BE2C (cell line): ENCODE results near the gene APPBP2.
"Not testable (repeated sequence)": the region's sequence is repeated elsewhere in the genome, so short reads cannot be mapped to it uniquely, and the experiment has no call there.

Experiments
- DNase-seq: peaks from one replicate; pipeline ENCODE4 v3.0.0-alpha.2; 2020
- H3K27me3 ChIP-seq: fragments of 250-450 bp; sonication (Bioruptor Pico); 2 replicates; pipeline ENCODE4 v1.5.1; 2020; ENCODE audit warnings: mild to moderate bottlenecking
- H3K36me3 ChIP-seq: fragments of 250-450 bp; sonication (Bioruptor Pico); 2 replicates; pipeline ENCODE4 v1.5.1; 2020; ENCODE audit warnings: mild to moderate bottlenecking
- H3K4me1 ChIP-seq: fragments of 250-450 bp; sonication (Bioruptor Pico); 2 replicates; pipeline ENCODE4 v1.5.1; 2020
- H3K4me3 ChIP-seq: 2 replicates; pipeline ENCODE4 v1.5.1; 2011; ENCODE audit warnings: low read depth, low read length
- H3K9me3 ChIP-seq: fragments of 250-450 bp; sonication (Bioruptor Pico); 2 replicates; pipeline ENCODE4 v1.5.1; 2020
- CTCF ChIP-seq: IDR thresholded peaks from 2 replicates; pipeline ENCODE4 v1.5.1; 2012; ENCODE audit warnings: mild to moderate bottlenecking, low read depth, low read length

APPBP2 gene

GRCh38 chr17:60436676-60437075 lies 89.4 kb downstream of the APPBP2 start:
- H3K4me3 ChIP-seq, result no peak overlapping the region
- peaks cover 3% of the 10 kb centered on the region; the same call in 1 of the 2 replicates for H3K4me1 ChIP-seq
- no peaks in the 10 kb centered on the region for H3K36me3 ChIP-seq
- no peak for DNase-seq
- no peaks in the 10 kb centered on the region for H3K9me3 ChIP-seq
- TF ChIP-seq CTCF, result no peak
- H3K27me3 ChIP-seq, result no peaks in the 10 kb centered on the region

- H3K36me3 ChIP-seq, result no peaks in the 10 kb centered on the region
- H3K9me3 ChIP-seq, result no peaks in the 10 kb centered on the region
- no peak overlapping the region for H3K4me3 ChIP-seq
- H3K27me3 ChIP-seq, result no peaks in the 10 kb centered on the region
- DNase-seq, result peak; percentile 73
- peak; percentile 99 for TF ChIP-seq CTCF
- H3K4me1 ChIP-seq, result peaks cover 3% of the 10 kb centered on the region; the same call in 1 of the 2 replicates
Observed at GRCh38 chr17:60435244-60436167, 90.5 kb downstream of the APPBP2 start.

- not testable (repeated sequence) for H3K27me3 ChIP-seq, H3K9me3 ChIP-seq, H3K4me3 ChIP-seq, H3K36me3 ChIP-seq, DNase-seq, H3K4me1 ChIP-seq
Observed at GRCh38 chr17:60433021-60433997, 92.7 kb downstream of the APPBP2 start.

- DNase-seq, H3K9me3 ChIP-seq: not testable (repeated sequence)
Observed at GRCh38 chr17:60430561-60430960, 95.5 kb downstream of the APPBP2 start.

GRCh38 chr17:60428491-60428890 lies 97.6 kb downstream of the APPBP2 start:
- H3K9me3 ChIP-seq, H3K36me3 ChIP-seq, H3K4me3 ChIP-seq, H3K27me3 ChIP-seq, DNase-seq, H3K4me1 ChIP-seq: not testable (repeated sequence)

More at GRCh38 chr17:60430561-60430960, 95.5 kb downstream of the APPBP2 start:
- not testable (repeated sequence) for H3K4me1 ChIP-seq, H3K36me3 ChIP-seq, H3K4me3 ChIP-seq, H3K27me3 ChIP-seq

GRCh38 chr17:60426596-60426995 lies 99.4 kb downstream of the APPBP2 start:
- Histone ChIP-seq H3K4me1 (no peaks in the 10 kb centered on the region), H3K4me3 (no peak overlapping the region), H3K36me3 (no peaks in the 10 kb centered on the region), H3K9me3 (no peaks in the 10 kb centered on the region), H3K27me3 (no peaks in the 10 kb centered on the region)
- TF ChIP-seq CTCF, result no peak
- no peak for DNase-seq

GRCh38 chr17:60425626-60426025 lies 100.4 kb downstream of the APPBP2 start:
- no peak for DNase-seq
- Histone ChIP-seq H3K27me3 (no peaks in the 10 kb centered on the region), H3K36me3 (no peaks in the 10 kb centered on the region), H3K9me3 (no peaks in the 10 kb centered on the region), H3K4me3 (no peak overlapping the region), H3K4me1 (no peaks in the 10 kb centered on the region)
- no peak for TF ChIP-seq CTCF
